SK-N-SH (cell line): ENCODE measurements around the gene KRT222. TPM values are rescaled to one million over a fixed set of nuclear protein-coding genes. Genes with fewer than 3 reads are reported as not detected.

Source experiments
- CTCF ChIA-PET: fragments of 300-600, 350-600 bp; formaldehyde crosslinking; extraction: SDS; loops from one replicate; lab custom pipeline; 2021; lab: Yijun Ruan, JAX
- POLR2A ChIA-PET: fragments of 350-600 bp; sonication (Branson Sonifier 250); formaldehyde crosslinking; extraction: SDS; loops from one replicate; lab custom pipeline; 2020; ENCODE audit warnings: antibody characterized with exemption, inconsistent platforms; lab: Yijun Ruan, JAX
- DNase-seq: peaks from one replicate; pipeline ENCODE4 v3.0.0; 2012
- H2AFZ ChIP-seq: fragments of 200-600 bp; sonication (generic); 2 replicates; pipeline ENCODE4 v1.8.1; 2016; ENCODE audit warnings: antibody characterized with exemption, mild to moderate bottlenecking, low read depth
- H3F3A ChIP-seq: fragments of 200-600 bp; sonication (generic); replicated peaks from 2 replicates; pipeline ENCODE3; 2016; ENCODE audit warnings: antibody characterized with exemption, mild to moderate bottlenecking; ENCODE audit not compliant: insufficient read depth
- H3K27ac ChIP-seq, 2 experiments: fragments of 200-500 bp in 1 of 2; fragments of 200-600 bp in 1 of 2; sonication (Bioruptor generic) in 1 of 2; sonication (generic), shearing (Covaris generic) in 1 of 2; 2 replicates each; pipeline versions ENCODE4 v1.5.1 to v1.6.1; 2014 to 2016; ENCODE audit warnings: low read depth in 2 of 2, inconsistent platforms in 1 of 2, low read length in 1 of 2, mild to moderate bottlenecking in 1 of 2, mixed read lengths in 1 of 2
- H3K27me3 ChIP-seq: fragments of 200-600 bp; sonication (generic), shearing (Covaris generic); 2 replicates; pipeline ENCODE4 v1.6.1; 2016; ENCODE audit warnings: mixed run types; ENCODE audit not compliant: insufficient read depth
- H3K36me3 ChIP-seq, 2 experiments: fragments of 200-500 bp in 1 of 2; fragments of 200-600 bp in 1 of 2; sonication (Bioruptor generic) in 1 of 2; sonication (generic) in 1 of 2; replicated peaks in 1 of 2; 2 replicates each; pipeline versions ENCODE3 to v1.5.1; 2014 to 2016; ENCODE audit warnings: low read length in 1 of 2, mild to moderate bottlenecking in 1 of 2; ENCODE audit not compliant: insufficient read depth in 2 of 2, control insufficient read depth in 1 of 2
- H3K4me1 ChIP-seq, 2 experiments: fragments of 200-500 bp in 1 of 2; fragments of 200-600 bp in 1 of 2; sonication (Bioruptor generic) in 1 of 2; sonication (generic), shearing (Covaris generic) in 1 of 2; 2 replicates each; pipeline versions ENCODE4 v1.5.1 to v1.6.1; 2014 to 2016; ENCODE audit warnings: low read depth in 1 of 2, low read length in 1 of 2, mixed run types in 1 of 2; ENCODE audit not compliant: insufficient read depth in 2 of 2, control insufficient read depth in 1 of 2
- H3K4me2 ChIP-seq: fragments of 200-600 bp; sonication (generic), shearing (Covaris generic); 2 replicates; pipeline ENCODE4 v1.6.1; 2017; ENCODE audit warnings: mixed run types
- H3K4me3 ChIP-seq, 2 experiments: fragments of 200-500 bp in 1 of 2; fragments of 200-600 bp in 1 of 2; sonication (Bioruptor generic) in 1 of 2; sonication (generic), shearing (Covaris generic) in 1 of 2; 2 replicates each; pipeline versions ENCODE4 v1.5.1 to v1.8.1; 2014 to 2016; ENCODE audit warnings: low read depth in 2 of 2, inconsistent platforms in 1 of 2, low read length in 1 of 2, mild to moderate bottlenecking in 1 of 2, mixed read lengths in 1 of 2, moderate library complexity in 1 of 2
- H3K79me2 ChIP-seq: fragments of 200-600 bp; sonication (generic); 2 replicates; pipeline ENCODE4 v1.8.1; 2017; ENCODE audit warnings: mild to moderate bottlenecking; ENCODE audit not compliant: insufficient read depth
- H3K9ac ChIP-seq: fragments of 200-600 bp; sonication (generic); 2 replicates; pipeline ENCODE4 v1.6.1; 2017; ENCODE audit warnings: mixed run types
- H3K9me2 ChIP-seq: fragments of 200-600 bp; sonication (generic); 2 replicates; pipeline ENCODE4 v1.6.1; 2017; ENCODE audit warnings: mixed run types
- H3K9me3 ChIP-seq: fragments of 200-600 bp; sonication (generic); 2 replicates; pipeline ENCODE4 v1.6.1; 2017; ENCODE audit warnings: mixed run types, mild to moderate bottlenecking, moderate library complexity
- H4K20me1 ChIP-seq: fragments of 200-600 bp; sonication (generic); 2 replicates; pipeline ENCODE4 v1.6.1; 2017; ENCODE audit warnings: mild to moderate bottlenecking, mixed run types; ENCODE audit not compliant: insufficient read depth
- CHD2 ChIP-seq: fragments of 150-350 bp; IDR thresholded peaks from 2 replicates; pipeline ENCODE4 v1.6.1; 2018; ENCODE audit warnings: low read length; ENCODE audit not compliant: partially characterized antibody
- CTCF ChIP-seq: fragments of 200-600 bp; sonication (generic); IDR thresholded peaks from 2 replicates; pipeline ENCODE4 v1.6.1; 2017; ENCODE audit warnings: antibody characterized with exemption, mild to moderate bottlenecking, moderate library complexity
- FOSL2 ChIP-seq: IDR thresholded peaks from 2 replicates; pipeline ENCODE4 v1.4.0; 2012; ENCODE audit warnings: low read depth, mild to moderate bottlenecking, moderate library complexity, borderline replicate concordance
- GATA2 ChIP-seq: sonication (generic); formaldehyde crosslinking; IDR thresholded peaks from 2 replicates; pipeline ENCODE4 v1.5.0; 2020; ENCODE audit warnings: mild to moderate bottlenecking, missing genetic modification reagents
- MXI1 ChIP-seq: IDR thresholded peaks from 2 replicates; pipeline ENCODE4 v1.6.1; 2012; ENCODE audit warnings: mild to moderate bottlenecking, low read depth, low read length, improper control_type of control experiment
- NFIC ChIP-seq: IDR thresholded peaks from 2 replicates; pipeline ENCODE4 v1.4.0; 2012; ENCODE audit warnings: borderline replicate concordance
- RFX5 ChIP-seq: IDR thresholded peaks from 2 replicates; pipeline ENCODE4 v1.6.1; 2012; ENCODE audit warnings: mild to moderate bottlenecking, improper control_type of control experiment, low read length
- RXRA ChIP-seq: IDR thresholded peaks from 2 replicates; pipeline ENCODE4 v1.4.0; 2012; ENCODE audit warnings: low read depth, mild to moderate bottlenecking, borderline replicate concordance
- SIN3A ChIP-seq: IDR thresholded peaks from 2 replicates; pipeline ENCODE4 v1.6.1; 2012; ENCODE audit warnings: low read depth, mild to moderate bottlenecking, low read length, moderate library complexity, borderline replicate concordance
- SMC3 ChIP-seq: IDR thresholded peaks from 2 replicates; pipeline ENCODE4 v1.6.1; 2012; ENCODE audit warnings: low read depth, low read length, improper control_type of control experiment
- TCF12 ChIP-seq: IDR thresholded peaks from 2 replicates; pipeline ENCODE4 v1.4.0; 2012
- TEAD4 ChIP-seq: IDR thresholded peaks from 2 replicates; pipeline ENCODE4 v1.4.0; 2012; ENCODE audit warnings: mild to moderate bottlenecking, borderline replicate concordance; ENCODE audit not compliant: insufficient read depth
- ZBTB33 ChIP-seq: IDR thresholded peaks from 2 replicates; pipeline ENCODE4 v1.4.0; 2012; ENCODE audit warnings: low read depth, borderline replicate concordance
- WGBS: methylation state at CpG from one replicate; pipeline ENCODE4 v1.1.6; 2017; ENCODE audit warnings: low lambda C conversion rate; 5-methylcytosine and 5-hydroxymethylcytosine counted together
- polyA plus RNA-seq, 3 experiments: library from polyadenylated mRNA; depleted of rRNA; stranded (reverse); fragments of >200 nt; gene quantifications; 2 replicates each; pipeline ENCODE4 v1.2.3, GENCODE V29; 2012
- TF ChIP-seq, protein P1 (sequence below): IDR thresholded peaks from 2 replicates; pipeline ENCODE4 v1.4.0; 2012; ENCODE audit warnings: low read depth
- TF ChIP-seq, protein P2 (sequence below): fragments of 150-350 bp; IDR thresholded peaks from 2 replicates; pipeline ENCODE4 v1.6.1; 2017; ENCODE audit warnings: antibody characterized with exemption, low read length, low read depth, borderline replicate concordance

KRT222 gene
- polyA plus RNA-seq, 1 of the 3 experiments (the other 2 are of a cell fraction): not detected

- H3K27me3 ChIP-seq: peaks cover 76% of the 10 kb centered on the region
- WGBS: 8% methylated on average over 7 of the region's 7 CpGs
Measured at GRCh38 chr17:40703652-40704051, 38.7 kb upstream of the KRT222 start, which contains the start of gene KRT24. KRT24 (minus strand) TSS chr17:40703752; CDS start chr17:40703693, 59 bp downstream.

GRCh38 chr17:40702271-40702670 is 37.3 kb upstream of the KRT222 start:
- no peak overlapping the region for H3K4me2 ChIP-seq
- CTCF ChIA-PET: interaction anchor here (1.4 kb wide), 1 partner anchor 11 kb away, joined by 3 read pairs; no protein-coding TSS in a partner anchor
- H3K36me3 ChIP-seq: no peaks in the 10 kb centered on the region
- H3K27ac ChIP-seq: no peak overlapping the region
- no peak overlapping the region for H3K9ac ChIP-seq
- no peaks in the 10 kb centered on the region for H4K20me1 ChIP-seq
- no peaks in the 10 kb centered on the region for H3K9me2 ChIP-seq
- DNase-seq: no peak
- H3K27me3 ChIP-seq: peaks cover 79% of the 10 kb centered on the region
- H3K9me3 ChIP-seq: no peaks in the 10 kb centered on the region
- TF ChIP-seq, protein P1, sequence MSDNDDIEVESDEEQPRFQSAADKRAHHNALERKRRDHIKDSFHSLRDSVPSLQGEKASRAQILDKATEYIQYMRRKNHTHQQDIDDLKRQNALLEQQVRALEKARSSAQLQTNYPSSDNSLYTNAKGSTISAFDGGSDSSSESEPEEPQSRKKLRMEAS: no peak
- TF ChIP-seq SMC3 (no peak), NFIC (no peak), TCF12 (no peak), RFX5 (no peak), SIN3A (no peak), ZBTB33 (no peak), GATA2 (CRISPR knock-in tag) (no peak), RXRA (no peak), TEAD4 (no peak), CHD2 (no peak)
- TF ChIP-seq, protein P2, sequence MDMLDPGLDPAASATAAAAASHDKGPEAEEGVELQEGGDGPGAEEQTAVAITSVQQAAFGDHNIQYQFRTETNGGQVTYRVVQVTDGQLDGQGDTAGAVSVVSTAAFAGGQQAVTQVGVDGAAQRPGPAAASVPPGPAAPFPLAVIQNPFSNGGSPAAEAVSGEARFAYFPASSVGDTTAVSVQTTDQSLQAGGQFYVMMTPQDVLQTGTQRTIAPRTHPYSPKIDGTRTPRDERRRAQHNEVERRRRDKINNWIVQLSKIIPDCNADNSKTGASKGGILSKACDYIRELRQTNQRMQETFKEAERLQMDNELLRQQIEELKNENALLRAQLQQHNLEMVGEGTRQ: no peak
- TF ChIP-seq, all 33 proteins: peak for 0
- no peak overlapping the region for H3K4me3 ChIP-seq
- no peak overlapping the region for H2AFZ ChIP-seq
- H3F3A ChIP-seq: no peaks in the 10 kb centered on the region
- WGBS: 42% methylated on average over 2 of the region's 3 CpGs
- H3K79me2 ChIP-seq: no peaks in the 10 kb centered on the region
- no peaks in the 10 kb centered on the region; a peak in 1 of 4 replicates for H3K4me1 ChIP-seq
- POLR2A ChIA-PET: no interaction called here

More at GRCh38 chr17:40703652-40704051, 38.7 kb upstream of the KRT222 start, which contains the start of gene KRT24:
- H3K4me3 ChIP-seq: no peak within 1 kb of the TSS
- no peak within 1 kb of the TSS for H3K4me2 ChIP-seq
- H2AFZ ChIP-seq: no peak within 1 kb of the TSS
- TF ChIP-seq MXI1 (no peak), FOSL2 (no peak), CTCF (no peak)
- TF ChIP-seq, protein P2: no peak
- H3K36me3 ChIP-seq: no peaks in the 10 kb centered on the region
- H3K27ac ChIP-seq: no peak within 1 kb of the TSS
- no peak within 1 kb of the TSS for H3K9ac ChIP-seq
- no peaks in the 10 kb centered on the region for H4K20me1 ChIP-seq
- no peaks in the 10 kb centered on the region for H3K9me3 ChIP-seq
- no peaks in the 10 kb centered on the region for H3K9me2 ChIP-seq
- ChIA-PET CTCF (interaction anchor here (0.7 to 1.2 kb wide), 3 partner anchors 24 to 836 kb away, joined by 3 read pairs; no protein-coding TSS in a partner anchor), POLR2A (no interaction called here)
- no peaks in the 10 kb centered on the region for H3F3A ChIP-seq
- no peaks in the 10 kb centered on the region for H3K4me1 ChIP-seq
- no peaks in the 10 kb centered on the region for H3K79me2 ChIP-seq
- DNase-seq: no peak
